ENCODE results near the gene LGALS12. TPM values are rescaled to one million over a fixed set of nuclear protein-coding genes. Genes with fewer than 3 reads are reported as not detected.
"Not testable (repeated sequence)": the region's sequence is repeated elsewhere in the genome, so short reads cannot be mapped to it uniquely, and the experiment has no call there.

LGALS12 gene
- total RNA-seq, 1 donor from 2014 or later = 0.68 TPM

GRCh38 chr11:63527667-63528066 lies 21.8 kb downstream of the LGALS12 start:
- Histone ChIP-seq H3K4me3 (no peak overlapping the region), H3K36me3 (no peaks in the 10 kb centered on the region)

GRCh38 chr11:63528156-63528555 lies 22.3 kb downstream of the LGALS12 start:
- DNase-seq; intact Hi-C loops (cut with DNase I); ATAC-seq; H3K4me3 ChIP-seq; H3K27me3 ChIP-seq (ENCODE audit: low read depth); H3K9me3 ChIP-seq; H3K36me3 ChIP-seq: not testable (repeated sequence)
- Histone ChIP-seq H3K27ac (peak overlapping the region; percentile 49), H3K4me1 (peaks cover 25% of the 10 kb centered on the region)

More at GRCh38 chr11:63527667-63528066, 21.8 kb downstream of the LGALS12 start:
- DNase-seq (no peak), ATAC-seq (peak in 1 of 2 donors; percentile 54)
- no peak for TF ChIP-seq CTCF (IDR thresholded peaks at IDR 0.05)
- H3K27me3 ChIP-seq (ENCODE audit: low read depth) = no peaks in the 10 kb centered on the region
- H3K9me3 ChIP-seq = no peaks in the 10 kb centered on the region
- peak overlapping the region; percentile 49 for H3K27ac ChIP-seq
- intact Hi-C loops (cut with DNase I) = no loop called here
- peaks cover 22% of the 10 kb centered on the region for H3K4me1 ChIP-seq

GRCh38 chr11:63528729-63529278 lies 22.9 kb downstream of the LGALS12 start:
- H3K4me3 ChIP-seq; DNase-seq; H3K36me3 ChIP-seq; H3K9me3 ChIP-seq; intact Hi-C loops (cut with DNase I); H3K27me3 ChIP-seq (ENCODE audit: low read depth): not testable (repeated sequence)
- H3K4me1 ChIP-seq = peaks cover 25% of the 10 kb centered on the region
- peak in 1 of 2 donors; percentile 24 for ATAC-seq
- peak overlapping the region; percentile 76 for H3K27ac ChIP-seq

GRCh38 chr11:63529373-63529772 lies 23.5 kb downstream of the LGALS12 start:
- H3K36me3 ChIP-seq; intact Hi-C loops (cut with DNase I); H3K9me3 ChIP-seq; ATAC-seq; H3K27me3 ChIP-seq (ENCODE audit: low read depth); DNase-seq; H3K4me3 ChIP-seq: not testable (repeated sequence)
- H3K4me1 ChIP-seq = peaks cover 25% of the 10 kb centered on the region
- peak overlapping the region; percentile 76 for H3K27ac ChIP-seq

GRCh38 chr11:63530021-63530420 lies 24.1 kb downstream of the LGALS12 start:
- intact Hi-C loops (cut with DNase I) = no loop called here
- Histone ChIP-seq H3K27me3 (ENCODE audit: low read depth) (no peaks in the 10 kb centered on the region), H3K27ac (peak overlapping the region; percentile 76), H3K4me3 (no peak overlapping the region), H3K4me1 (peaks cover 25% of the 10 kb centered on the region), H3K36me3 (no peaks in the 10 kb centered on the region), H3K9me3 (no peaks in the 10 kb centered on the region)
- TF ChIP-seq CTCF (IDR thresholded peaks at IDR 0.05) = no peak
- DNase-seq = no peak
- ATAC-seq = no peak

GRCh38 chr11:63531074-63531792 lies 25.3 kb downstream of the LGALS12 start:
- H3K4me3 ChIP-seq; H3K9me3 ChIP-seq; intact Hi-C loops (cut with DNase I); DNase-seq; H3K27me3 ChIP-seq (ENCODE audit: low read depth); H3K36me3 ChIP-seq: not testable (repeated sequence)
- peak; percentile 86 to 95 for ATAC-seq
- H3K27ac ChIP-seq = peak overlapping the region; percentile 79
- peaks cover 33% of the 10 kb centered on the region for H3K4me1 ChIP-seq

- no peak for TF ChIP-seq CTCF (IDR thresholded peaks at IDR 0.05)
- Histone ChIP-seq H3K36me3 (no peaks in the 10 kb centered on the region), H3K27ac (peak overlapping the region; percentile 79), H3K4me3 (no peak overlapping the region), H3K27me3 (ENCODE audit: low read depth) (no peaks in the 10 kb centered on the region), H3K4me1 (peaks cover 40% of the 10 kb centered on the region), H3K9me3 (no peaks in the 10 kb centered on the region)
- intact Hi-C loops (cut with DNase I) = no loop called here
- no peak for ATAC-seq
- no peak for DNase-seq
Observed at GRCh38 chr11:63532117-63532516, 26.2 kb downstream of the LGALS12 start.

Data from lower lobe of right lung (tissue), 2 donors.